ENCODE measurements around the gene DUSP11.

DNA sequence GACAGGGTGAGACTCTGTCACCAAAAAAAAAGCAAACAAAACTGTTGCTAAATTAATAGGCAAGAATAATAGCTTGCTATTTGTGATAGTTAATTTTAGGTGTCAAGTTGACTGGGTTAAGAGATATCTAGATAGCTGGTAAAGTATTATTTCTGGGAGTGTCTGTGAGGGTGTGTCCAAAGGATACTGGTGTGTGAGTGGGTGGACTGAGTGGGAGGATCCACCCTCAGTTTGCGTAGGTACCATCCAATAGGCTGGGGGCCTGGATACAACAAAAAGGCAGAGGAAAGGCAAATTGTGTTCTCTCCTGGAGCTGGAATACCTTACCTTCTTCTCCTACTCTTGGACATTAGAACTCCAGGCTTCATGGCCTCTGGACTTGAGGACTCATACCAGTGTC is 15.0 kb downstream of the DUSP11 start:
- TF ChIP-seq CTCF (IDR thresholded peaks at IDR 0.05) = no peak
- TF ChIP-seq SIN3A (IDR thresholded peaks at IDR 0.05; ENCODE audit: borderline replicate concordance, low read depth, low read length) = no peak
